OCI-LY7 (cell line): Measurements from ENCODE around the gene UBE3D. TPM values are rescaled to one million over a fixed set of nuclear protein-coding genes. Genes with fewer than 3 reads are reported as not detected.

ENCODE experiments used
- BruUV-seq: library from RNA; stranded (reverse); fragments of 400-500 nt; replicated peaks from 2 replicates; lab custom pipeline; 2021; lab: Mats Ljungman, UMichigan
- CTCF ChIA-PET: fragments of 300-600 bp; sonication (Branson Sonifier 250); formaldehyde crosslinking; loops from one replicate; lab custom pipeline; 2022; ENCODE audit warnings: antibody characterized with exemption; ENCODE audit not compliant: unreplicated experiment; lab: Charles Lee
- POLR2A ChIA-PET: fragments of 300-600 bp; sonication (Branson Sonifier 250); formaldehyde crosslinking; loops from one replicate; lab custom pipeline; 2022; ENCODE audit warnings: antibody characterized with exemption; lab: Charles Lee
- DNase-seq: peaks from one replicate; pipeline ENCODE4 v3.0.0-alpha.2; 2015; ENCODE audit warnings: low spot score
- H2AFZ ChIP-seq: fragments of 200-600 bp; sonication (generic), shearing (Covaris generic); 2 replicates; pipeline ENCODE4 v1.6.1; 2014; ENCODE audit warnings: mild to moderate bottlenecking, antibody characterized with exemption, low read length, moderate library complexity
- H3K27ac ChIP-seq: fragments of 200-600 bp; sonication (generic); 2 replicates; pipeline ENCODE4 v1.5.1; 2014; ENCODE audit warnings: mixed run types, low read depth, mild to moderate bottlenecking, moderate library complexity, low read length, inconsistent platforms; ENCODE audit not compliant: poor library complexity, severe bottlenecking
- H3K36me3 ChIP-seq: fragments of 200-600 bp; sonication (generic); 2 replicates; pipeline ENCODE4 v1.6.1; 2014; ENCODE audit warnings: mild to moderate bottlenecking, antibody characterized with exemption, low read length, moderate library complexity, mixed read lengths; ENCODE audit not compliant: insufficient read depth
- H3K4me1 ChIP-seq: fragments of 200-600 bp; sonication (generic); 2 replicates; pipeline ENCODE4 v1.5.1; 2014; ENCODE audit warnings: mild to moderate bottlenecking, low read length; ENCODE audit not compliant: insufficient read depth, poor library complexity, severe bottlenecking
- H3K4me2 ChIP-seq: fragments of 200-600 bp; sonication (generic); 2 replicates; pipeline ENCODE4 v1.6.1; 2014; ENCODE audit warnings: mild to moderate bottlenecking, low read length
- H3K4me3 ChIP-seq: fragments of 200-600 bp; sonication (generic); 2 replicates; pipeline ENCODE4 v1.5.1; 2014; ENCODE audit warnings: mild to moderate bottlenecking, low read depth, low read length; ENCODE audit not compliant: poor library complexity, severe bottlenecking
- H3K79me2 ChIP-seq: fragments of 200-600 bp; sonication (generic); 2 replicates; pipeline ENCODE4 v1.6.1; 2016; ENCODE audit warnings: low read depth, mild to moderate bottlenecking, low read length, moderate library complexity, mixed read lengths; ENCODE audit not compliant: insufficient read depth
- H3K9me2 ChIP-seq: fragments of 200-600 bp; sonication (generic); 2 replicates; pipeline ENCODE4 v1.6.1; 2016; ENCODE audit warnings: mild to moderate bottlenecking, low read length, mixed read lengths; ENCODE audit not compliant: insufficient read depth
- H3K9me3 ChIP-seq: fragments of 200-600 bp; sonication (generic); 2 replicates; pipeline ENCODE4 v1.6.1; 2014; ENCODE audit warnings: mild to moderate bottlenecking, mixed run types, low read length, mixed read lengths
- H4K20me1 ChIP-seq: fragments of 200-600 bp; sonication (generic); 2 replicates; pipeline ENCODE4 v1.6.1; 2014; ENCODE audit warnings: mild to moderate bottlenecking, antibody characterized with exemption, low read length, moderate library complexity, mixed read lengths; ENCODE audit not compliant: insufficient read depth
- EZH2phosphoT487 ChIP-seq: fragments of 200-600 bp; sonication (generic); IDR thresholded peaks from 2 replicates; pipeline ENCODE4 v1.6.1; 2018; ENCODE audit warnings: low read depth, borderline replicate concordance, mild to moderate bottlenecking, mixed run types, antibody characterized with exemption, low read length, moderate library complexity, mixed read lengths
- intact Hi-C: fragments of 100-400 bp; cut with micrococcal nuclease; formaldehyde crosslinking; loops from one replicate; pipeline ENCODE4 v1.10.0; 2022; ENCODE audit not compliant: unreplicated experiment
- total RNA-seq, 2 experiments: library from RNA; depleted of rRNA in 1 of 2; stranded (reverse); fragments of >200 nt in 1 of 2; shearing (Covaris generic) in 1 of 2; gene quantifications; 2 replicates each; pipeline ENCODE4 v1.2.3, GENCODE V29; 2014 to 2022
- TF ChIP-seq, protein P1 (sequence below): fragments of 200-600 bp; sonication (generic); conservative IDR thresholded peaks from 2 replicates; pipeline ENCODE4 v1.5.1; 2014; ENCODE audit warnings: mild to moderate bottlenecking, antibody characterized with exemption, low read length, moderate library complexity, mixed read lengths

The UBE3D gene
- total RNA-seq, 2 experiments from 2014 or later = 11.0 to 15.1 TPM

DNA sequence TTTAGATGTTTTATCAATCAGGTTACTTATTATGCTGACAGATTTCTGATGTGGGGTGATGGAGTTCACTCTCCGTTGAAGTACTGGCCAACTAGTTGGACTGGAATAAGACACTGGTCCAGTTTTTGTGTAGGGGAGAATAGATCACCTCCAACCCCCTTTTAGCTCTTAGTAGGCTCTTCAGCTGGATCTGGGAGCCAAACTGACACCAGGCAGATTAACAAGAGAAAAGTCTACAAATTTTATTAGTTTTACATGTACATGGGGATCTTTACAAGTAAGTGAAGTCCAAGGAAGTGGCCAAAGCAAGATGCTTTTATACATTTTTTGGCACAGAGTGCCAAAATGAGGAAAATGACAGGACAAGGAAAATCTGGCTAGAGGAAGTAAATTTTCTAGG, 107.1 kb downstream of the UBE3D start:
- POLR2A ChIA-PET = no interaction called here
- no peak overlapping the region for H3K4me3 ChIP-seq
- no peaks in the 10 kb centered on the region for H3K9me2 ChIP-seq
- H3K4me1 ChIP-seq = peaks cover 33% of the 10 kb centered on the region
- H4K20me1 ChIP-seq = no peaks in the 10 kb centered on the region
- H2AFZ ChIP-seq = no peak overlapping the region
- peaks cover 20% of the 10 kb centered on the region for H3K36me3 ChIP-seq
- H3K9me3 ChIP-seq = no peaks in the 10 kb centered on the region
- CTCF ChIA-PET = no interaction called here
- no peak overlapping the region for H3K27ac ChIP-seq
- intact Hi-C loops = no loop called here
- no peak for DNase-seq
- no peak for TF ChIP-seq EZH2phosphoT487
- TF ChIP-seq, protein P1, sequence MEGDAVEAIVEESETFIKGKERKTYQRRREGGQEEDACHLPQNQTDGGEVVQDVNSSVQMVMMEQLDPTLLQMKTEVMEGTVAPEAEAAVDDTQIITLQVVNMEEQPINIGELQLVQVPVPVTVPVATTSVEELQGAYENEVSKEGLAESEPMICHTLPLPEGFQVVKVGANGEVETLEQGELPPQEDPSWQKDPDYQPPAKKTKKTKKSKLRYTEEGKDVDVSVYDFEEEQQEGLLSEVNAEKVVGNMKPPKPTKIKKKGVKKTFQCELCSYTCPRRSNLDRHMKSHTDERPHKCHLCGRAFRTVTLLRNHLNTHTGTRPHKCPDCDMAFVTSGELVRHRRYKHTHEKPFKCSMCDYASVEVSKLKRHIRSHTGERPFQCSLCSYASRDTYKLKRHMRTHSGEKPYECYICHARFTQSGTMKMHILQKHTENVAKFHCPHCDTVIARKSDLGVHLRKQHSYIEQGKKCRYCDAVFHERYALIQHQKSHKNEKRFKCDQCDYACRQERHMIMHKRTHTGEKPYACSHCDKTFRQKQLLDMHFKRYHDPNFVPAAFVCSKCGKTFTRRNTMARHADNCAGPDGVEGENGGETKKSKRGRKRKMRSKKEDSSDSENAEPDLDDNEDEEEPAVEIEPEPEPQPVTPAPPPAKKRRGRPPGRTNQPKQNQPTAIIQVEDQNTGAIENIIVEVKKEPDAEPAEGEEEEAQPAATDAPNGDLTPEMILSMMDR = no peak
- no peaks in the 10 kb centered on the region for H3K79me2 ChIP-seq
- no peak overlapping the region for H3K4me2 ChIP-seq
- no TSS peak for BruUV-seq

DNA sequence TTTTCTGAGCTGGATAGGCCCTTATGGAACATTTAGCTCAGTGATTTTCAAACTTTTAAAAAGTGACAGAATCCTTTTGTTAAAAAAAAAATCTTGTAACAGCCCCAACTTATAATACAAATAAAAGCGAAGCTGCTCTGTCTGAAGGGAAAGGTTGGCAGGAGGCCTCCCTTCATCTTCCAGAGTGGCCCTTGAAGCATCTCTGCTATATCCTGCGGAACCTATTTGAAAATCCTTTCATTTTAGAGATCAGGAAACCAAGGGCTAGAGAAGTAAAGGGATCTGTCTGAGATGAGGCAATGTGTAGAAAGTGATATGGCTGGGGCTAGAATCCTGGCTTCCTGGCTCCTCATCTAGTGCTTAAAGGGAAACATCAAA, 107.8 kb downstream of the UBE3D start:
- Histone ChIP-seq H3K9me2 (no peaks in the 10 kb centered on the region), H3K9me3 (no peaks in the 10 kb centered on the region), H4K20me1 (no peaks in the 10 kb centered on the region), H2AFZ (peak overlapping the region; percentile 69), H3K4me3 (no peak overlapping the region), H3K36me3 (peaks cover 20% of the 10 kb centered on the region), H3K27ac (peak overlapping the region; percentile 51), H3K4me2 (peak overlapping the region; percentile 38), H3K79me2 (no peaks in the 10 kb centered on the region), H3K4me1 (peaks cover 33% of the 10 kb centered on the region)
- ChIA-PET POLR2A (interaction anchor here (0.9 kb wide), 1 partner anchor 112 kb away, joined by 3 read pairs; no protein-coding TSS in a partner anchor), CTCF (no interaction called here)
- DNase-seq = no peak
- BruUV-seq = no TSS peak
- TF ChIP-seq, protein P1 = no peak
- no peak for TF ChIP-seq EZH2phosphoT487
- intact Hi-C loops = no loop called here

DNA sequence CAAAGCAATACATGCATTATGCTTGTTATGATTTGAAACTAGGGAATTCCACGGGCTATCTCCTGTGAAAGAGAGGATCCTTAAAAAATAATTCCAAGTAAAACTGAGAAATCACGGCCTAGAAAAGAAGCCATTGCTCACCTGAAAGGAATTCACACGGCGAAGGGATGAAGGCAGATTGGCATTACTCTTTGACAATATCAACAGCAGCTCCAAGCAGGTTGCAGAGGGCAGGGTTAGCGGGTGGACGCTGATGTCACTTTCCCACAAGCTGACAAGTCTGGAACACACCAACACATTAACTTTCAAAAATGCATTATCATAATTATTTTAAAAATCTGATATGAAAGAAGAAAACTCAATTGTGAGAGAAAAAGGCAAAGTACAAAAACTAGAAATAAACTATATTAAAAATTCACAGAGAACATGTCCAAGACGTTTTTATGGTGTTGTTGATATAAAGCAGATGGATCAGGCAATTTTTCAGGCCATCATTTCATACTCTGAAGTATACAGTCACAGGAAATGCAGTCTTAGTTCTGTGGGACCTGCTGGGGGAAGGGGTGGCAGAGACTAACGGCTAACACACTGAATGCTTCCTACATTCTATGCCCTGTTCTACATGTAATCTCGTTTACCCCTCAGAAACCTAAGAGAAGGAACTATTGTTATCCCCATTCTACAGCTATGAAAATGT, 108.3 kb downstream of the UBE3D start:
- Histone ChIP-seq H3K27ac (peak overlapping the region; percentile 51), H3K9me3 (no peaks in the 10 kb centered on the region), H2AFZ (peak overlapping the region; percentile 69), H3K9me2 (no peaks in the 10 kb centered on the region), H3K36me3 (peaks cover 20% of the 10 kb centered on the region), H3K4me3 (no peak overlapping the region), H3K4me2 (peak overlapping the region; percentile 38), H3K4me1 (peaks cover 33% of the 10 kb centered on the region), H4K20me1 (no peaks in the 10 kb centered on the region), H3K79me2 (no peaks in the 10 kb centered on the region)
- ChIA-PET CTCF (no interaction called here), POLR2A (interaction anchor here (0.9 kb wide), 1 partner anchor 113 kb away, joined by 3 read pairs; no protein-coding TSS in a partner anchor)
- BruUV-seq = no TSS peak
- intact Hi-C loops = no loop called here
- TF ChIP-seq, protein P1 = no peak
- no peak for TF ChIP-seq EZH2phosphoT487
- DNase-seq = peak; percentile 45
